Stimulated activated CD8-positive, alpha-beta memory T cell treated with anti-CD3 and anti-CD28 coated beads, Interleukin-12 subunit alpha, Interleukin-12 subunit beta, amount 100 ng/mL, for 4 hours (primary cell): ENCODE results near the gene CUX1.
A peak's percentile ranks its signal among the peaks of the same experiment; 100 is the strongest.

Experiments used
- DNase-seq: peaks from one replicate; pipeline ENCODE4 v3.0.0-alpha.2; 2020; ENCODE audit warnings: low read depth

The CUX1 gene

GRCh38 chr7:102272075-102272916 is 454.9 kb downstream of the CUX1 start:
- peak; percentile 49 for DNase-seq

- no peak for DNase-seq
Observed at GRCh38 chr7:102272917-102273748, 455.7 kb downstream of the CUX1 start.

- DNase-seq: no peak
Observed at GRCh38 chr7:102273749-102274712, 456.6 kb downstream of the CUX1 start.

- no peak for DNase-seq
Observed at GRCh38 chr7:102275123-102275703, 457.8 kb downstream of the CUX1 start.

- DNase-seq: no peak
Observed at GRCh38 chr7:102277901-102278300, 460.5 kb downstream of the CUX1 start.

- peak; percentile 35 for DNase-seq
Observed at GRCh38 chr7:102279537-102280400, 462.3 kb downstream of the CUX1 start.

GRCh38 chr7:102280521-102280920 is 463.1 kb downstream of the CUX1 start:
- no peak for DNase-seq

- DNase-seq: no peak
Observed at GRCh38 chr7:102281785-102282184, 464.4 kb downstream of the CUX1 start.

- no peak for DNase-seq
Observed at GRCh38 chr7:102282465-102283362, 465.3 kb downstream of the CUX1 start.

- DNase-seq: no peak
Observed at GRCh38 chr7:102283477-102284189, 466.2 kb downstream of the CUX1 start.

- DNase-seq: no peak
Observed at GRCh38 chr7:102284399-102284798, 467.0 kb downstream of the CUX1 start.

GRCh38 chr7:102284891-102285539 is 467.6 kb downstream of the CUX1 start:
- DNase-seq: no peak

- DNase-seq: no peak
Observed at GRCh38 chr7:102285540-102286236, 468.3 kb downstream of the CUX1 start.

- peak; percentile 37 for DNase-seq
Observed at GRCh38 chr7:102286237-102287110, 469.0 kb downstream of the CUX1 start, which contains the start of gene SH2B2. TSS of gene SH2B2 (plus strand) at chr7:102286868. CDS start at chr7:102300551, 13,683 bp downstream.

- DNase-seq: no peak
Observed at GRCh38 chr7:102287111-102287980, 469.9 kb downstream of the CUX1 start.

GRCh38 chr7:102287981-102288278 is 470.5 kb downstream of the CUX1 start:
- DNase-seq: no peak
